ENCODE data around the gene VWA1.
"Not testable (repeated sequence)": the region's sequence is repeated elsewhere in the genome, so short reads cannot be mapped to it uniquely, and the experiment has no call there.

VWA1 gene

GRCh38 chr1:1468196-1468985 lies 32.9 kb downstream of the VWA1 start:
- H3K27me3 ChIP-seq (replicated peaks in 2 of 5; ENCODE audit: control insufficient read depth in 4 of 5, insufficient read depth in 5 of 5, low read length in 4 of 5); H3K27ac ChIP-seq (ENCODE audit: insufficient read depth in 1 of 2, low read depth in 1 of 2, low read length in 2 of 2, poor library complexity in 1 of 2, severe bottlenecking in 2 of 2); H3K9me3 ChIP-seq (ENCODE audit: control extremely low read depth in 1 of 5, control insufficient read depth in 4 of 5, insufficient read depth in 2 of 5, low read depth in 1 of 5, low read length in 4 of 5); H3K4me3 ChIP-seq (ENCODE audit: control insufficient read depth in 1 of 7, extremely low read depth in 1 of 7, insufficient read depth in 4 of 7, low read depth in 2 of 7, low read length in 6 of 7); H3K36me3 ChIP-seq (ENCODE audit: control insufficient read depth in 4 of 4, insufficient read depth in 4 of 4, low read length in 3 of 4); CTCF ChIA-PET; POLR2A ChIA-PET: not testable (repeated sequence)
- DNase-seq = peak in 2 of 3 donors; percentile 17 to 30
- peaks cover 7 to 19% (median 14%) of the 10 kb centered on the region in 4 experiments for H3K4me1 ChIP-seq (ENCODE audit: control extremely low read depth in 1 of 4, control insufficient read depth in 4 of 4, insufficient read depth in 4 of 4, low read length in 3 of 4)
- 91% methylated on average over 7 of the region's 44 CpGs for WGBS (ENCODE audit: insufficient coverage)

- CTCF ChIA-PET = no interaction called here
- POLR2A ChIA-PET = no interaction called here
- Histone ChIP-seq H3K36me3 (ENCODE audit: control insufficient read depth in 4 of 4, insufficient read depth in 4 of 4, low read length in 3 of 4) (peaks cover 0 to 2% (median 0%) of the 10 kb centered on the region in 4 experiments), H3K9me3 (ENCODE audit: control extremely low read depth in 1 of 5, control insufficient read depth in 4 of 5, insufficient read depth in 2 of 5, low read depth in 1 of 5, low read length in 4 of 5) (no peaks in the 10 kb centered on the region), H3K27me3 (replicated peaks in 2 of 5; ENCODE audit: control insufficient read depth in 4 of 5, insufficient read depth in 5 of 5, low read length in 4 of 5) (no peaks in the 10 kb centered on the region), H3K27ac (ENCODE audit: insufficient read depth in 1 of 2, low read depth in 1 of 2, low read length in 2 of 2, poor library complexity in 1 of 2, severe bottlenecking in 2 of 2) (peak overlapping the region; percentile 66 to 84), H3K4me1 (ENCODE audit: control extremely low read depth in 1 of 4, control insufficient read depth in 4 of 4, insufficient read depth in 4 of 4, low read length in 3 of 4) (peaks cover 7 to 23% (median 14%) of the 10 kb centered on the region in 4 experiments), H3K4me3 (ENCODE audit: control insufficient read depth in 1 of 7, extremely low read depth in 1 of 7, insufficient read depth in 4 of 7, low read depth in 2 of 7, low read length in 6 of 7) (peak overlapping the region; percentile 50 to 92 (median 85))
- DNase-seq = peak in 2 of 3 donors; percentile 37 to 54
- 33% methylated on average over 9 of the region's 16 CpGs for WGBS (ENCODE audit: insufficient coverage)
Observed at GRCh38 chr1:1470626-1471388, 35.3 kb downstream of the VWA1 start.

GRCh38 chr1:1471389-1472052 lies 36.0 kb downstream of the VWA1 start, which contains the start of gene ATAD3B:
Gene ATAD3B (plus strand): TSS chr1:1471765. CDS start chr1:1471885, 120 bp downstream.
- WGBS (ENCODE audit: insufficient coverage) = under 1% methylated on average over 42 of the region's 87 CpGs
- CTCF ChIA-PET = no interaction called here
- peak within 1 kb of the TSS; percentile 66 to 84 for H3K27ac ChIP-seq (ENCODE audit: insufficient read depth in 1 of 2, low read depth in 1 of 2, low read length in 2 of 2, poor library complexity in 1 of 2, severe bottlenecking in 2 of 2)
- peak within 1 kb of the TSS; percentile 50 to 92 (median 85) for H3K4me3 ChIP-seq (ENCODE audit: control insufficient read depth in 1 of 7, extremely low read depth in 1 of 7, insufficient read depth in 4 of 7, low read depth in 2 of 7, low read length in 6 of 7)
- POLR2A ChIA-PET = no interaction called here
- DNase-seq = peak; percentile 92 to 95 (median 92)
- H3K4me1 ChIP-seq (ENCODE audit: control extremely low read depth in 1 of 4, control insufficient read depth in 4 of 4, insufficient read depth in 4 of 4, low read length in 3 of 4) = peaks cover 7 to 23% (median 14%) of the 10 kb centered on the region in 4 experiments
- peaks cover 0 to 2% (median 0%) of the 10 kb centered on the region in 4 experiments for H3K36me3 ChIP-seq (ENCODE audit: control insufficient read depth in 4 of 4, insufficient read depth in 4 of 4, low read length in 3 of 4)
- no peaks in the 10 kb centered on the region for H3K27me3 ChIP-seq (replicated peaks in 2 of 5; ENCODE audit: control insufficient read depth in 4 of 5, insufficient read depth in 5 of 5, low read length in 4 of 5)
- no peaks in the 10 kb centered on the region for H3K9me3 ChIP-seq (ENCODE audit: control extremely low read depth in 1 of 5, control insufficient read depth in 4 of 5, insufficient read depth in 2 of 5, low read depth in 1 of 5, low read length in 4 of 5)

GRCh38 chr1:1472053-1472876 lies 36.8 kb downstream of the VWA1 start:
- H3K4me3 ChIP-seq (ENCODE audit: control insufficient read depth in 1 of 7, extremely low read depth in 1 of 7, insufficient read depth in 4 of 7, low read depth in 2 of 7, low read length in 6 of 7) = peak overlapping the region; percentile 30 to 92 (median 79)
- H3K9me3 ChIP-seq (ENCODE audit: control extremely low read depth in 1 of 5, control insufficient read depth in 4 of 5, insufficient read depth in 2 of 5, low read depth in 1 of 5, low read length in 4 of 5); H3K36me3 ChIP-seq (ENCODE audit: control insufficient read depth in 4 of 4, insufficient read depth in 4 of 4, low read length in 3 of 4); CTCF ChIA-PET; POLR2A ChIA-PET; H3K27me3 ChIP-seq (replicated peaks in 2 of 5; ENCODE audit: control insufficient read depth in 4 of 5, insufficient read depth in 5 of 5, low read length in 4 of 5); DNase-seq: not testable (repeated sequence)
- WGBS (ENCODE audit: insufficient coverage) = 16% methylated on average over 14 of the region's 65 CpGs
- H3K27ac ChIP-seq (ENCODE audit: insufficient read depth in 1 of 2, low read depth in 1 of 2, low read length in 2 of 2, poor library complexity in 1 of 2, severe bottlenecking in 2 of 2) = peak overlapping the region in 1 of 2 experiments; percentile 56
- peaks cover 7 to 23% (median 14%) of the 10 kb centered on the region in 4 experiments for H3K4me1 ChIP-seq (ENCODE audit: control extremely low read depth in 1 of 4, control insufficient read depth in 4 of 4, insufficient read depth in 4 of 4, low read length in 3 of 4)

- WGBS (ENCODE audit: insufficient coverage) = 34% methylated on average over 8 of the region's 17 CpGs
- H3K36me3 ChIP-seq (ENCODE audit: control insufficient read depth in 4 of 4, insufficient read depth in 4 of 4, low read length in 3 of 4) = peaks cover 4 to 30% (median 23%) of the 10 kb centered on the region in 4 experiments
- H3K4me3 ChIP-seq (ENCODE audit: control insufficient read depth in 1 of 7, extremely low read depth in 1 of 7, insufficient read depth in 4 of 7, low read depth in 2 of 7, low read length in 6 of 7); CTCF ChIA-PET; H3K27me3 ChIP-seq (replicated peaks in 2 of 5; ENCODE audit: control insufficient read depth in 4 of 5, insufficient read depth in 5 of 5, low read length in 4 of 5); H3K9me3 ChIP-seq (ENCODE audit: control extremely low read depth in 1 of 5, control insufficient read depth in 4 of 5, insufficient read depth in 2 of 5, low read depth in 1 of 5, low read length in 4 of 5); H3K27ac ChIP-seq (ENCODE audit: insufficient read depth in 1 of 2, low read depth in 1 of 2, low read length in 2 of 2, poor library complexity in 1 of 2, severe bottlenecking in 2 of 2): not testable (repeated sequence)
- DNase-seq = peak in 2 of 3 donors; percentile 39 to 78
- peaks cover 3 to 15% (median 7%) of the 10 kb centered on the region in 4 experiments for H3K4me1 ChIP-seq (ENCODE audit: control extremely low read depth in 1 of 4, control insufficient read depth in 4 of 4, insufficient read depth in 4 of 4, low read length in 3 of 4)
- POLR2A ChIA-PET = interaction anchor here (0.7 kb wide), 1 partner anchor 13 kb away, joined by 3 read pairs; no protein-coding TSS in a partner anchor
Observed at GRCh38 chr1:1476011-1476410, 40.5 kb downstream of the VWA1 start.

- H3K36me3 ChIP-seq (ENCODE audit: control insufficient read depth in 4 of 4, insufficient read depth in 4 of 4, low read length in 3 of 4) = peaks cover 4 to 34% (median 24%) of the 10 kb centered on the region in 4 experiments
- POLR2A ChIA-PET = no interaction called here
- CTCF ChIA-PET = interaction anchor here (0.8 to 1.5 kb wide), 2 partner anchors 36 to 105 kb away, joined by 3 to 5 read pairs; no protein-coding TSS in a partner anchor
Observed at GRCh38 chr1:1477206-1477605, 41.7 kb downstream of the VWA1 start.

More at GRCh38 chr1:1477206-1477605, 41.7 kb downstream of the VWA1 start:
- H3K4me3 ChIP-seq (ENCODE audit: control insufficient read depth in 1 of 7, extremely low read depth in 1 of 7, insufficient read depth in 4 of 7, low read depth in 2 of 7, low read length in 6 of 7) = no peak overlapping the region
- no peaks in the 10 kb centered on the region for H3K9me3 ChIP-seq (ENCODE audit: control extremely low read depth in 1 of 5, control insufficient read depth in 4 of 5, insufficient read depth in 2 of 5, low read depth in 1 of 5, low read length in 4 of 5)
- WGBS (ENCODE audit: insufficient coverage) = 100% methylated on average over 12 of the region's 22 CpGs
- H3K27ac ChIP-seq (ENCODE audit: insufficient read depth in 1 of 2, low read depth in 1 of 2, low read length in 2 of 2, poor library complexity in 1 of 2, severe bottlenecking in 2 of 2) = no peak overlapping the region
- H3K4me1 ChIP-seq (ENCODE audit: control extremely low read depth in 1 of 4, control insufficient read depth in 4 of 4, insufficient read depth in 4 of 4, low read length in 3 of 4) = peaks cover 3 to 14% (median 5%) of the 10 kb centered on the region in 4 experiments
- no peak for DNase-seq
- H3K27me3 ChIP-seq (replicated peaks in 2 of 5; ENCODE audit: control insufficient read depth in 4 of 5, insufficient read depth in 5 of 5, low read length in 4 of 5) = no peaks in the 10 kb centered on the region

All from common myeloid progenitor, CD34-positive (primary cell).